HG03025 (cell line): ENCODE results near the gene NDE1.
"Not testable (repeated sequence)": the region's sequence is repeated elsewhere in the genome, so short reads cannot be mapped to it uniquely, and the experiment has no call there.

Experiments
- ATAC-seq: cut with Tn5 transposase; IDR thresholded peaks from one replicate; pipeline ENCODE4 v1.9.1; 2021; ENCODE audit warnings: mild to moderate bottlenecking, moderate library complexity; ENCODE audit not compliant: unreplicated experiment, low FRiP score

Gene NDE1

GRCh38 chr16:15649727-15650018, 372 bp upstream of the NDE1 start:
- ATAC-seq: no peak

GRCh38 chr16:15650698-15651171, 690 bp downstream of the NDE1 start:
- ATAC-seq: peak; percentile 5

- no peak for ATAC-seq
Measured at GRCh38 chr16:15652293-15653001, 2.4 kb downstream of the NDE1 start.

GRCh38 chr16:15653227-15653626, 3.2 kb downstream of the NDE1 start:
- ATAC-seq: no peak

GRCh38 chr16:15654591-15654990, 4.5 kb downstream of the NDE1 start:
- ATAC-seq: no peak

GRCh38 chr16:15655561-15655960, 5.5 kb downstream of the NDE1 start:
- not testable (repeated sequence) for ATAC-seq

GRCh38 chr16:15658149-15658548, 8.1 kb downstream of the NDE1 start:
- no peak for ATAC-seq

- no peak for ATAC-seq
Measured at GRCh38 chr16:15658556-15658955, 8.5 kb downstream of the NDE1 start.

GRCh38 chr16:15660203-15660601, 10.2 kb downstream of the NDE1 start:
- ATAC-seq: no peak

- ATAC-seq: no peak
Measured at GRCh38 chr16:15665107-15665506, 15.1 kb downstream of the NDE1 start.

GRCh38 chr16:15667091-15667742, 17.2 kb downstream of the NDE1 start:
- no peak for ATAC-seq

GRCh38 chr16:15671530-15672117, 21.6 kb downstream of the NDE1 start:
- ATAC-seq: no peak

GRCh38 chr16:15672127-15672513, 22.1 kb downstream of the NDE1 start:
- not testable (repeated sequence) for ATAC-seq

- ATAC-seq: no peak
Measured at GRCh38 chr16:15672514-15673167, 22.6 kb downstream of the NDE1 start.

GRCh38 chr16:15674571-15674970, 24.5 kb downstream of the NDE1 start:
- no peak for ATAC-seq

GRCh38 chr16:15676506-15676905, 26.5 kb downstream of the NDE1 start:
- ATAC-seq: no peak

- no peak for ATAC-seq
Measured at GRCh38 chr16:15677447-15677846, 27.4 kb downstream of the NDE1 start.

- no peak for ATAC-seq
Measured at GRCh38 chr16:15682105-15682570, 32.1 kb downstream of the NDE1 start.

- no peak for ATAC-seq
Measured at GRCh38 chr16:15686287-15686686, 36.2 kb downstream of the NDE1 start.

GRCh38 chr16:15689290-15689689, 39.2 kb downstream of the NDE1 start:
- no peak for ATAC-seq

GRCh38 chr16:15690296-15690695, 40.3 kb downstream of the NDE1 start:
- ATAC-seq: no peak
